ENCODE measurements around the gene CPEB4.

CPEB4 gene

DNA sequence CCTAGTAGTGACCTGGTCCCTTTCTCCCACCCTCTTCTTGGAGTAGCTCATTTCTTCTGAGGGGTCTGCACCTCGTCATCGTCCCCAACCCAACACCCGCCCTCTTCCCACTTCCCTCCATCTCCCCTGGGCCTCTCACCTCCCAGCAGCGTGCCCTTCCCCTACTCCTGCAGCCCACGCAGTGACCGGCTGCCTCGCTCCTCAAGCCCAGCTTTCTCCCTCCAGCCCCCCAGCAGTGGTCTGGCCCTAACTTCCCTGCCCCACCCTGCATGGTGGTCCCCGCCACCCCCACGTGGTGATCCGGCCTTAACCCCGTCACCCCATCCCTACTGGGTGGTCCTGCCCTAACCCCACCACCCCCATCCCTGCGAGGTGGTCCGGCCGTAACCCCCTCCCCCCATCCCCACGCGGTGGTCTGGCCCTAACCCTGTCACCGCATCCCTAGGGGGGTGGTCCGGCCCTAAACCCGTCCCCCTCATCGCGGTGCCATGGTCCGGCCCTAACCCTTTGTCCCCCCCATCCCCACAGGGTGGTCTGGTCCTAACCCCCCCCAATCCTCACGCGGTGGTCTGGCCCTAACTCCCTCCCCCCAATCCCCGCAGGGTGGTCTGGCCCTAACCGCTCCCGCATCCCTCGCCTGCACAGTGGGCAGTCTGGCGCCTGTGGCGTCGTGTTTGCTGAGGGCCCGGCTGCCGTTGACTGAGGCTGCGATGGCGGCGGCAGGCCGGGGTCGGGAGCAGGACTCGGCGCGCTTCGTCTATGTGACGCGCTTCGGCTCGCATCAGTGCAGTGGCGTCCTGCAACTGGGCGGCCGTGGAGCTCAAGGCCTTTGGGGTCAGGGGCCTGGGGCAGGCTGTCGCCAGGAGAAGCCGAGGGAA, 100.6 kb downstream of the CPEB4 start, which contains the start of gene C5orf47:
C5orf47 (plus strand) TSS at position 617 of the 878 bp plus-strand sequence; CDS start at position 711, 94 bp downstream.
- DNase-seq = no peak

DNA sequence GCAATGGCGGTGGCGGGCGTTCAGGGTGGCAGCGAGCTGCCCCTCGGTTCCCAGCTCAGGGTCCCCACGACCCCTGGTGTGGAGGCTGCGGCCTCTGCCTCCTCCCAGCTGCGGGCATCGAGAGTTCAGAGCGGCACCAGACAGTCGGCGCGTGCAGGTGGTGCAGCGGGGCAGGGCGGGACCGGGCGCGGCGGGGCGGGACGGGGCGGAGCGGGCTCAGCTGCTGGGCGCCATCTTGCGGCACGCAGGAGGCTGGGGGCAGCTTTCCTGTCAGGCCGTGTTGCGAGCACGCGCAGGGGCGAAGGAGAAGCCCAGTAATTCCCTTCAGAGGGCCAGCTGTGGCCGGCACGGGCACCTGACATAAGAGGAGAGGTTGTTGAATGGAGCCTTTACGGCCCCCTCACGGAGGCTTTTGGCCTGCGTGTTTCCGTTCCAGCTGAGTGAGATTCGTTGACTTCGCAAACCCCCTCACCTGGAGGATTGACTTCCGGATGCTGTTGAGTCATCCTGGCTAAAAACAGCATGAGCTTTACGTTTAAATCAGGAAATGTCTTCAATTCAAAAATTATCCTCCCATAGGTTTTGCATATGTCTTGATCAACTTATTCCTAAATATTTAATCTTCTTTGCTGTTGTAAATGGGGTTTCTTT, 101.4 kb downstream of the CPEB4 start:
- no peak for DNase-seq

DNA sequence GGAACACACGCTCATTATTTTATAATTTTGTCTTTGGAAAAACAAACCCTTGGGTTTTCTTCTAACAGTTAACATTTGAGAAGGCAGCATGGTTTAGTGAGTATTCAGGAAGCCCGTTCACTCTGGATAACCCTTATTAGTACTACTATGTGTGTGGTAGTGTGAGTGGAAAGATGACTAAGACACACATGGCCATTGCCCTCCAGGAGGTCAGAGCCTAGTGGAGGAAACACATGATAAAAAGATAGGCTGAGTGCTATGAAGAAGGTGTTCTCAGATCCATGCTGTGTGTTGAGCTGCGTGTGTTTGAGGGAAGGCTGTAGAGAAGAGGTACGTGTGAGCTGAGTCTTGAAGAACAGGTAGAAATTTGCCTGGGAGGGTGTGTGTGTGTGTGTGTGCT, 109.2 kb downstream of the CPEB4 start:
- DNase-seq = no peak

DNA sequence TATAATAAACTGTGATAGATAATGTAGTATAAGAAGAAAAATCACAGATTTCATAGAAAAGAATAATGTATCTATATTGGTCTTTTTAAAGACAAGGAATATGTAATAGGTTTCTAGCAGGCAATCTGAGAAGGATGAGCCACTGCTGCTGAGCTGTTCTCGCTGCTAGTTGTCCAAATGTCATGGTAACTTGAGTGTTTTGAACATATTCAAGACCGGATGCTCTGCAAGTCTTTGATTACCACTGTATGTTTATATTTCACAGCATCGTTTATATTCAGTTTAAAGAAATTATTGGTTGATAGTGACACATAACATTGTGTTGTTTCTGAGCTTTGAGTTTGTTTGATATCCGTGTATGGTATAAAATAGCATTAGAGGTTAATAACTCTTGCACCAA, 110.4 kb downstream of the CPEB4 start:
- no peak for DNase-seq

DNA sequence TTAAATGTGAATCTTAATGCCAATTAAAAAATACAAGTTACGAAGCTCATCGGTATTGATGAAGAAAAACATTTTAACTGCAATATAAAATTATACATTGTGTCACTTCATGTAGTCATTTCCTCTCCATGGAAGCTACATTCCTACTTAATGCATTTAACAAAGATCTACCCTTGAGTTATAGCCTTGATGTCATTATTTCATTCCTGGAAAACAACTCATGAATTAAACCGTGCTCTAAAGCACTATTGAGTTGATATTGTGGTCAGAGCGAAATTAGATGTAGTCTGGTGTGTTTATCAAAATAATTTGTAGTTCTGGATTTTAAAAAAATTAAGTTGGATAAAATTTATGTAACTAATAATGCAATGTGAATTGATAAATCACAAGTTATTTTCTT, 111.9 kb downstream of the CPEB4 start:
- DNase-seq = no peak

DNA sequence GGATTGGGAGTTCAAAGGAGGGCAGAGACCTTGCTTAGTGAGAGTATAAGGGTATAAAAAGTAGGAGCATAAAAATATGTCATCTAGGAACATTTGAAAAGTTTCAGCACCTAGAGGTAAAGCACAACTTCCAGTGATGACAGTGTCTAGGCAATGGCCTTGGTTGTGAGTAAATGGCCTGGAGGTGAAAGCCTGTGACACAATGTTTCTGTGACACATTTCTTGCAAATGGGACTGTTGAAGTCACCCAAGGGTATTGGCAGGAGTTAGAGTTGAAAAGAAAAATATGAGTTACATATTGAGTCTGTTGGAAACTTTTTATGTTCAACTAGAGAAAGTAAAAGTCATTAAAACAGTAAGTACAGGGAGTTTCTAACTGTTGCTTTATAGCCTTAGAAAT, 115.6 kb downstream of the CPEB4 start:
- DNase-seq = no peak

DNA sequence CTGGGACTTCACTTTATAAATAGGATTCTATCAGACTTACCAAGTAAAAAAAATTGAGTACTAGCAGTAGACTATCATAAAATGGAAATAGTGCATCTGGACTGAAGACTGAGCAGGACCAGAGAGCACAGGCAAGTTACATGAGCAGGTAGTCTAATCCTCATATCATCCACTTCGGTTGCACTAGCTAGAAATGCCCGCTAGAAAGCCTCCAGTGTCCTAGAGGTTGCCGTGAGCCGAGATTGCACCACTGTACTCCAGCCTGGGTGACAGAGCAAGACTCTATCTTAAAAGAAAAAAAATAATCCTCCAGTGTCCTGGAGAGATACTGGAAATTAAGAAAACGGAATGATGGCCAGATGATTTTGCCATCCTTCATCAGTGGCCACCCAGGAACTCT, 120.8 kb downstream of the CPEB4 start:
- no peak for DNase-seq

DNA sequence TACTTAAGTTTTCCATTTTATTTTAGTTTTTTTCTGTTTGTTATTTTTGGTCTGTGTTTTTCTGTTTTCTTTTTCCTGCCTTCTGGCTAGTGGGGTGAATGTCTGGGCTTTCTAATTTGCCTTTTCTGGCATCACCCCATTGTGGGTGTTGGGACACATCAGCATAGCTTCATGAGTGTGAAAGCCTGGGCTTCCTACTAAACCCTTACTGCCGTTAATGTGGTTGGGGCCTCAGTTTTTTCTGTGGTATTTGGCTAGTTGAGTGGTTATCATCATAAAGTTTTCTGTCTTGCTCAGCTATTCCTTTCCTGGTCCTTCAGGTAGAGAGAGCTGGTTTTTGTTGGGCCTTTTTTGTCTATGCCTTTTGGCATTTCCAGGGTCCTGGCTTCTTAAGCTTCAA, 122.2 kb downstream of the CPEB4 start:
- no peak for DNase-seq

DNA sequence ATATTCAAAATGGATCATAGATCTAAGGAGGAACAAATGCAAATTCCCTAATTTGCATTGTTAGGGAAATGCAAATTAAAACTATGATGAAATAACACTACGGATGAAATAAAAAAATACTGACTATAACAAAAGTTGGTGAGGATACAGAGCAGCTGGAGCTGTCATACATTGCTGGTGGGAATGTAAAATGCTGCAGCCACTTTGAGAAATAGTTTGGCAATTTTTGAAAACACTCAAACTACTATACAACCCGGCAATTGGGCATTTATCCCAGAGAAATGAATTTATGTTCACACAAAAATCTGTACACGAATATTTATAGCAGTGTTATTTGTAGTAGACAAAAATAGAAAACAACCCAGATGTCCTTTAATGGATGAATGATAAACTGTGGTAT, 123.3 kb downstream of the CPEB4 start:
- no peak for DNase-seq
